ENCODE results near the gene DYNLT1. TPM values are rescaled to one million over a fixed set of nuclear protein-coding genes. Genes with fewer than 3 reads are reported as not detected.
A peak's percentile ranks its signal among the peaks of the same experiment; 100 is the strongest.
"Not testable (repeated sequence)": the region's sequence is repeated elsewhere in the genome, so short reads cannot be mapped to it uniquely, and the experiment has no call there.

Gene DYNLT1
- total and polyA plus RNA-seq, 4 experiments from 2014 or later = 78.8 to 105 (median 92.1) TPM

DNA sequence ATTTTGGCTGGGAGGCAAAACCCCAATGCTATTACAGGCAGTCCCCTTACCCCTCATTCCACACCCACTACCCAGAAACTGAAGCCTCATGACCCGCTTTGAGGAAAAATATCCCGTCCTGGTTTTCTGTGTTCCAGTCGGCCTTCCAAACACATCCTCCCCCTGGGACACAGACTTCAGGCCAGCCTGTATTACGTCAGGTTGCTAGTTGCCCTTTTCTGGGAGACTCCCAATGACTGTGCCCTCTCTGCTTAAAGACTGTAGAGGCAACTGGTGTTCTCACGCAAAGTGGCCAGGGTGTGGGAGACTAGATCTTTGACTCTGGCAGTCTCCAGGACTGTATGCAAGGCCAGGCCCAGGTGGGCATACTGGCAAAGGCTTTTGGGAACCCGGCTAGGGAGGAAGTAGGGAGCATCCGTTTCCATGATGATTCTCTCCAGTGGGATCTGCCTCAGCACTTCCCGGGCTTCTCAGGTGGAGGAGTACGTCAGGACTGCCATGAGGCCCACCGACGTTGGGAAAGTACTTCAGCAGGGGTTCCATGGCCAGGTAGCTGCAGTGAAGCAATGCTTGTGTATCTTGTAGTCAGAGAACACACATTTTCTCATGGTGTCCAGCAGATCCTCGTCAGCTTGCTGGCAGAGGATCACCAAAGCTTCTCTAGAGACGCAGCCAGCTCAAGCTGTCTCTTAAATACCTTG lies 34.9 kb downstream of the DYNLT1 start:
- peaks cover 52 to 80% of the 10 kb centered on the region in 2 donors for H3K36me3 Mint-ChIP-seq
- CTCF ChIA-PET (ENCODE audit: partially characterized antibody) = interaction anchor here (0.7 to 2.1 kb wide), 3 partner anchors 82 to 389 kb away, joined by 3 to 11 read pairs (median 4); no protein-coding TSS in a partner anchor
- H3K9me3 Mint-ChIP-seq = peaks cover 0 to 2% (median 0%) of the 10 kb centered on the region in 8 donors
- Histone ChIP-seq H3K36me3 (ENCODE audit: insufficient read depth, low read length) (peaks cover 72% of the 10 kb centered on the region), H3K9me3 (ENCODE audit: control insufficient read depth in 1 of 2, low read length in 2 of 2) (no peaks in the 10 kb centered on the region), H3K27ac (ENCODE audit: low read depth, low read length) (no peak overlapping the region), H3K4me1 (ENCODE audit: insufficient read depth, low read length) (no peaks in the 10 kb centered on the region), H3K27me3 (ENCODE audit: insufficient read depth, low read length) (no peaks in the 10 kb centered on the region), H3K4me3 (ENCODE audit: low read length in 2 of 2) (no peak overlapping the region)
- no peak overlapping the region for H3K4me3 Mint-ChIP-seq
- no peak for DNase-seq
- H3K27ac Mint-ChIP-seq = peak overlapping the region in 4 of 7 donors; percentile 51 to 61 (median 54)
- H3K4me1 Mint-ChIP-seq = peaks cover 4 to 6% (median 5%) of the 10 kb centered on the region in 4 donors
- POLR2A ChIA-PET (ENCODE audit: partially characterized antibody) = interaction anchor here (0.6 kb wide), 1 partner anchor 1829 kb away, joined by 3 read pairs; no protein-coding TSS in a partner anchor
- H3K27me3 Mint-ChIP-seq = no peaks in the 10 kb centered on the region
- intact Hi-C loops (cut with micrococcal nuclease) = no loop called here

DNA sequence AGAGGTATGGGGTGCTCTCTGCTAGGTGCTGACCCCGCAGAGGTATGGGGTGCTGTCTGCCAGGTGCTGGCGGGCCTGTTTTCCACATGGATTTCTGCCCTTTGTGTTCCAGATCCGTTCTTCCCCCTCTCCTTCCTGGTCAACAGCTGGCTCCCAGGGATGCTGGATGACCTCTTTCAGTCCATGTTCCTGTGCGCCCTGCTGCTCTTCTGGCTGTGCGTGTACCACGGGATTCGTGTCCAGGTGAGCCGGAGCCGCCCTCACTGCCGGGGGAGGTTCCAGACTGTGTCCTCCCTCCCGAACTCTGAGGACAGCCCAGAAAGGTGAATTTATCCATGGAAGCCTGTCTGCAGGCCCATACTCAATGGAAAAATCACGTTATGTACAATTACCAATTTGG lies 36.3 kb downstream of the DYNLT1 start:
- no peak overlapping the region for H3K27ac ChIP-seq (ENCODE audit: low read depth, low read length)
- DNase-seq = no peak

DNA sequence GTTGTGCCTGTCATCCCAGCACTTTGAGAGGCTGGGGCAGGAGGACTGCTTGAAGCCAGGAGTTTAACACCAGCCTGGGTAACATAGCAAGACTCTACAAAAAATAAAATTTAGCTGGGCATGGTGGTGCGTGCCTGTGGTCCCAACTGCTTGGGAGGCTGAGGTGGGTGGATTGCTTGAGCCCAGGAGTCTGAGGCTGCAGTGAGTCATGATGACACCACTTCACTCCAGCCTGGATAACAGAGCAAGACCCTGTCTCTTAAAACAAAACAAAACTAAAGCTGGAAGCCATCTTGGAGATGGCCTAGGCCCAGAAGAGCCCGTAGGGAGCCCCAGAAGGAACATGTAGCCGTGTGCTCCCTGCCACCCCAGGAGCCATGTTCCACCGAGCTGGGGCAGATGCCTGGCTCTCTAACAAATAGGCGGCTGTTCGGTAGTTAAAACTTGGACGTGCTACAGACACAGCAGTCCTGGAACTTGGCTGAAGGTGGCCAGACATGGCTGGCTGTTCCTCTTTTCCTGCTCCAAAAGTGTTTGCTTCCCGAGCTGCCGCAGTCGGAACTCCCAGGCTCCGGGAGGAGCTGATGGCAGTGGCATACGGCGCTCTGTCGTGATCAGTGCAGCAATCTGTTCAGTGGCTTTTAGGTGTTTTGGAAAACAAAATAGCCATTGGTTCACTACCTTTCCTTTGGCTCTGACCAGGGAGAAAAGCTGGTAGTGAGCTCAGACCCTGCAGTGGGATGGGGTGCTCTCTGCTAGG lies 37.0 kb downstream of the DYNLT1 start:
- Histone ChIP-seq H3K36me3 (ENCODE audit: insufficient read depth, low read length) (peaks cover 77% of the 10 kb centered on the region), H3K4me3 (ENCODE audit: low read length in 2 of 2) (no peak overlapping the region), H3K27ac (ENCODE audit: low read depth, low read length) (no peak overlapping the region), H3K4me1 (ENCODE audit: insufficient read depth, low read length) (no peaks in the 10 kb centered on the region), H3K9me3 (ENCODE audit: control insufficient read depth in 1 of 2, low read length in 2 of 2) (no peaks in the 10 kb centered on the region), H3K27me3 (ENCODE audit: insufficient read depth, low read length) (no peaks in the 10 kb centered on the region)
- H3K27me3 Mint-ChIP-seq = no peaks in the 10 kb centered on the region
- no peak overlapping the region for H3K4me3 Mint-ChIP-seq
- H3K27ac Mint-ChIP-seq = no peak overlapping the region
- H3K4me1 Mint-ChIP-seq = peaks cover 5 to 13% (median 11%) of the 10 kb centered on the region in 4 donors
- peaks cover 44 to 79% of the 10 kb centered on the region in 2 donors for H3K36me3 Mint-ChIP-seq
- intact Hi-C loops (cut with micrococcal nuclease) = no loop called here
- DNase-seq = no peak
- ChIA-PET POLR2A (ENCODE audit: partially characterized antibody) (no interaction called here), CTCF (ENCODE audit: partially characterized antibody) (interaction anchor here (1.1 to 3.5 kb wide), 3 partner anchors 12 to 394 kb away, joined by 4 to 20 read pairs (median 6); no protein-coding TSS in a partner anchor)
- peaks cover 0 to 2% (median 0%) of the 10 kb centered on the region in 8 donors for H3K9me3 Mint-ChIP-seq

More for the DNA sequence above, 36.3 kb downstream of the DYNLT1 start:
- no peak overlapping the region for H3K4me3 ChIP-seq (ENCODE audit: low read length in 2 of 2)
- no peaks in the 10 kb centered on the region for H3K4me1 ChIP-seq (ENCODE audit: insufficient read depth, low read length)
- POLR2A ChIA-PET (ENCODE audit: partially characterized antibody) = no interaction called here
- H3K36me3 Mint-ChIP-seq = peaks cover 48 to 80% of the 10 kb centered on the region in 2 donors
- H3K9me3 ChIP-seq (ENCODE audit: control insufficient read depth in 1 of 2, low read length in 2 of 2) = no peaks in the 10 kb centered on the region
- peaks cover 0 to 2% (median 0%) of the 10 kb centered on the region in 8 donors for H3K9me3 Mint-ChIP-seq
- H3K4me3 Mint-ChIP-seq = no peak overlapping the region
- H3K27me3 Mint-ChIP-seq = no peaks in the 10 kb centered on the region
- H3K27me3 ChIP-seq (ENCODE audit: insufficient read depth, low read length) = no peaks in the 10 kb centered on the region
- peaks cover 5 to 13% (median 8%) of the 10 kb centered on the region in 4 donors for H3K4me1 Mint-ChIP-seq
- peak overlapping the region in 1 of 7 donors; percentile 87 for H3K27ac Mint-ChIP-seq
- peaks cover 77% of the 10 kb centered on the region for H3K36me3 ChIP-seq (ENCODE audit: insufficient read depth, low read length)
- CTCF ChIA-PET (ENCODE audit: partially characterized antibody) = interaction anchor here (1.1 to 1.3 kb wide), 3 partner anchors 83 to 394 kb away, joined by 4 to 6 read pairs (median 4); no protein-coding TSS in a partner anchor
- intact Hi-C loops (cut with micrococcal nuclease) = no loop called here

DNA sequence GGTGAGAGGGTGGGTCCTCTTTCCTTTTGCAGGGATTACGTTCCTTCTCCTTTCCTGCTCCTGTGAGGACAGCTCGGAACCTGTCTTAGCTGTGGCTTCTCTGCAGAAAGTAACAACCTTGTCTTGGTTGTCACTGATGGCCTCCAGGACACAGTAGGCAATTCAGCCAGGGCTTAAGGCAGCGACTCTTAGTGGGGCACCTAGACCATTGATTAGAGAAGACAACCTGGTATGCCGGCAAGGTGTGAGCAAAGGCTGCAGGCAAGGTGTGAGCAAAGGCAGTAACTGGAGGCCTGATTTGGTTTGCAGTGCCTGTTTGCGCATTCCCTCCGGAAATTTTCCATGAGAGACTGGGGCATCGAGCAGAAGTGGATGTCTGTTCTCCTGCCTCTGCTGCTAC lies 37.6 kb downstream of the DYNLT1 start:
- no peaks in the 10 kb centered on the region for H3K4me1 ChIP-seq (ENCODE audit: insufficient read depth, low read length)
- CTCF ChIA-PET (ENCODE audit: partially characterized antibody) = interaction anchor here (1.3 to 3.5 kb wide), 6 partner anchors 11 to 395 kb away, joined by 5 to 22 read pairs (median 14); no protein-coding TSS in a partner anchor
- Mint-ChIP-seq H3K27ac (peak overlapping the region in 2 of 7 donors; percentile 42 to 51), H3K4me1 (peaks cover 5 to 17% (median 14%) of the 10 kb centered on the region in 4 donors), H3K36me3 (peaks cover 49 to 79% of the 10 kb centered on the region in 2 donors), H3K27me3 (no peaks in the 10 kb centered on the region), H3K4me3 (peak overlapping the region in 1 of 8 donors; percentile 20), H3K9me3 (no peaks in the 10 kb centered on the region)
- no peaks in the 10 kb centered on the region for H3K27me3 ChIP-seq (ENCODE audit: insufficient read depth, low read length)
- H3K9me3 ChIP-seq (ENCODE audit: control insufficient read depth in 1 of 2, low read length in 2 of 2) = no peaks in the 10 kb centered on the region
- no peak for DNase-seq
- no peak overlapping the region for H3K4me3 ChIP-seq (ENCODE audit: low read length in 2 of 2)
- intact Hi-C loops (cut with micrococcal nuclease) = no loop called here
- POLR2A ChIA-PET (ENCODE audit: partially characterized antibody) = no interaction called here
- no peak overlapping the region for H3K27ac ChIP-seq (ENCODE audit: low read depth, low read length)
- peaks cover 71% of the 10 kb centered on the region for H3K36me3 ChIP-seq (ENCODE audit: insufficient read depth, low read length)

GRCh38 chr6:158606011-158606410 lies 38.5 kb downstream of the DYNLT1 start:
- DNase-seq; H3K27ac ChIP-seq (ENCODE audit: low read depth, low read length); H3K4me3 Mint-ChIP-seq; H3K27me3 ChIP-seq (ENCODE audit: insufficient read depth, low read length); H3K27me3 Mint-ChIP-seq; H3K9me3 Mint-ChIP-seq; H3K9me3 ChIP-seq (ENCODE audit: control insufficient read depth in 1 of 2, low read length in 2 of 2); H3K4me3 ChIP-seq (ENCODE audit: low read length in 2 of 2); intact Hi-C loops (cut with micrococcal nuclease); H3K4me1 ChIP-seq (ENCODE audit: insufficient read depth, low read length): not testable (repeated sequence)
- Mint-ChIP-seq H3K27ac (peak overlapping the region in 2 of 7 donors; percentile 7 to 52), H3K4me1 (peaks cover 5 to 15% (median 14%) of the 10 kb centered on the region in 4 donors), H3K36me3 (peaks cover 45 to 73% of the 10 kb centered on the region in 2 donors)
- peaks cover 62% of the 10 kb centered on the region for H3K36me3 ChIP-seq (ENCODE audit: insufficient read depth, low read length)
- ChIA-PET POLR2A (ENCODE audit: partially characterized antibody) (interaction anchor here (1.3 to 1.7 kb wide), 2 partner anchors 48 to 392 kb away, joined by 3 to 4 read pairs; no protein-coding TSS in a partner anchor), CTCF (ENCODE audit: partially characterized antibody) (interaction anchor here (0.9 to 3.9 kb wide), 14 partner anchors 10 to 405 kb away, joined by 3 to 22 read pairs (median 6); partner anchors contain the start of gene DYNLT1)

- intact Hi-C loops (cut with micrococcal nuclease) = loop anchor here (1.0 kb wide), 2 partner anchors 384 to 391 kb away; no protein-coding TSS in a partner anchor
- H3K27me3 ChIP-seq (ENCODE audit: insufficient read depth, low read length) = no peaks in the 10 kb centered on the region
- H3K4me3 Mint-ChIP-seq = no peak overlapping the region
- no peak overlapping the region for H3K4me3 ChIP-seq (ENCODE audit: low read length in 2 of 2)
- H3K4me1 Mint-ChIP-seq = peaks cover 5 to 15% (median 14%) of the 10 kb centered on the region in 4 donors
- CTCF ChIA-PET (ENCODE audit: partially characterized antibody) = interaction anchor here (0.9 to 3.9 kb wide), 20 partner anchors 9 to 405 kb away, joined by 3 to 22 read pairs (median 4); partner anchors contain the start of gene DYNLT1
- H3K36me3 Mint-ChIP-seq = peaks cover 44 to 68% of the 10 kb centered on the region in 2 donors
- no peaks in the 10 kb centered on the region for H3K9me3 Mint-ChIP-seq
- H3K4me1 ChIP-seq (ENCODE audit: insufficient read depth, low read length) = no peaks in the 10 kb centered on the region
- peak overlapping the region in 5 of 7 donors; percentile 7 to 80 (median 76) for H3K27ac Mint-ChIP-seq
- POLR2A ChIA-PET (ENCODE audit: partially characterized antibody) = interaction anchor here (1.3 to 1.7 kb wide), 3 partner anchors 39 to 391 kb away, joined by 3 to 4 read pairs (median 3); partner anchors contain the start of gene DYNLT1
- no peaks in the 10 kb centered on the region for H3K27me3 Mint-ChIP-seq
- peak; percentile 36 to 53 (median 51) for DNase-seq
- H3K9me3 ChIP-seq (ENCODE audit: control insufficient read depth in 1 of 2, low read length in 2 of 2) = no peaks in the 10 kb centered on the region
- peaks cover 56% of the 10 kb centered on the region for H3K36me3 ChIP-seq (ENCODE audit: insufficient read depth, low read length)
- H3K27ac ChIP-seq (ENCODE audit: low read depth, low read length) = no peak overlapping the region
Observed at GRCh38 chr6:158605266-158605878, 39.2 kb downstream of the DYNLT1 start.

All from CD4-positive, alpha-beta memory T cell (primary cell).